HG02678 (cell line): ENCODE data around the gene NUB1.

Experiments
- ATAC-seq: cut with Tn5 transposase; IDR thresholded peaks from one replicate; pipeline ENCODE4 v1.9.1; 2021; ENCODE audit warnings: mild to moderate bottlenecking, moderate library complexity; ENCODE audit not compliant: unreplicated experiment

The NUB1 gene

GRCh38 chr7:151345576-151346469 lies 4.2 kb downstream of the NUB1 start:
- no peak for ATAC-seq

GRCh38 chr7:151346470-151346769 lies 4.8 kb downstream of the NUB1 start:
- ATAC-seq: no peak

- no peak for ATAC-seq
These were observed 5.6 kb downstream of the NUB1 start for GRCh38 chr7:151347200-151347599.

DNA sequence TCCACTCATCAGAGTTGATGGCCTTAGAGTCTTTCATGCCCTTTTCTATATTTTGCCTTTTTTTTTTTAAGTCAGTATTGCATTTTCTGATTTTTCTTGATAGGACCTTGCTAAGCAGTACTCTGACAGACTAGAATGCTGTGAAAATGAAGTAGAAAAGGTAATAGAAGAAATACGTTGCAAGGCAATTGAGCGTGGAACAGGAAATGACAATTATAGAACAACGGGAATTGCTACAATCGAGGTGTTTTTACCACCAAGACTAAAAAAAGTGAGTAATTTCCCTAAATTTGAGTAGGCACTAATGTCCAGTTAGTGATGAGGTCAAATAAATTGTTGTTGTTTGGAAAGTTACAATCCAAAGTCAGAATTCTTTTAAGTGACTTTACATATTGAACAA lies 7.4 kb downstream of the NUB1 start:
- ATAC-seq: no peak

DNA sequence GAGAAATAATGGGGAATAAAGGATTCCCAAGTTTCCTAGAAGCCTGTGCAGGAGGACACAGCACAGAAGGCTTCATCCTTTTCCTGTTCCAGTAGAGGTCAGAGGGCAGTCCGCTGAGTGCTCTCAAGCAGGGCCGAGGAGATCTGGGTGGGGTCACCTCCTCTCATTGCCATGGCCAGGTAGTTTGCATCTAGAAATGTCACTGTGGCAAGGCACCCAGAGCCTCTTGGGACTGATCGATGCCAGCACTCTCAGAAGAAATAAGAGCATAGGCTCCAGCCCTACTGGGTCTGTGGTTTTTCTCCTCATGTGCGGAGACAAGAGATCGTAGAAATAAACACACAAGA lies 7.9 kb downstream of the NUB1 start:
- ATAC-seq: peak; percentile 52

- no peak for ATAC-seq
These were observed 9.4 kb downstream of the NUB1 start for GRCh38 chr7:151351027-151351426.

- peak; percentile 28 for ATAC-seq
These were observed 10.4 kb downstream of the NUB1 start for GRCh38 chr7:151351967-151352366.

GRCh38 chr7:151352512-151352911 lies 10.9 kb downstream of the NUB1 start:
- no peak for ATAC-seq

GRCh38 chr7:151361193-151361959 lies 19.8 kb downstream of the NUB1 start:
- no peak for ATAC-seq

GRCh38 chr7:151363182-151363581 lies 21.6 kb downstream of the NUB1 start:
- ATAC-seq: no peak

- ATAC-seq: no peak
These were observed 24.7 kb downstream of the NUB1 start for GRCh38 chr7:151366166-151366879.

DNA sequence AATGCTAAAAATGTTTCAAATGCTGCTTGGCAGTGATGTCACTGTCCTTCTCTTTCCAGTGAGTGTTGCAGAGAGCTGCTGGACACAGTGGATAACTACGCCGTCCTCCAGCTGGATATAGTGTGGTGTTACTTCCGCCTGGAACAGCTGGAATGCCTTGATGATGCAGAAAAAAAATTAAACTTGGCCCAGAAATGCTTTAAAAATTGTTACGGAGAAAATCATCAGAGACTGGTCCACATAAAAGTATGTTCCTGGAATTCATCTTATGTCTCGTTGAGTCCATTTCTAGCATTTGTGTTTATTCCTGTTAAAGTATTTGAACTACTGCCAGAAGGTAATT lies 25.2 kb downstream of the NUB1 start:
- no peak for ATAC-seq

GRCh38 chr7:151367284-151367683 lies 25.7 kb downstream of the NUB1 start:
- no peak for ATAC-seq

DNA sequence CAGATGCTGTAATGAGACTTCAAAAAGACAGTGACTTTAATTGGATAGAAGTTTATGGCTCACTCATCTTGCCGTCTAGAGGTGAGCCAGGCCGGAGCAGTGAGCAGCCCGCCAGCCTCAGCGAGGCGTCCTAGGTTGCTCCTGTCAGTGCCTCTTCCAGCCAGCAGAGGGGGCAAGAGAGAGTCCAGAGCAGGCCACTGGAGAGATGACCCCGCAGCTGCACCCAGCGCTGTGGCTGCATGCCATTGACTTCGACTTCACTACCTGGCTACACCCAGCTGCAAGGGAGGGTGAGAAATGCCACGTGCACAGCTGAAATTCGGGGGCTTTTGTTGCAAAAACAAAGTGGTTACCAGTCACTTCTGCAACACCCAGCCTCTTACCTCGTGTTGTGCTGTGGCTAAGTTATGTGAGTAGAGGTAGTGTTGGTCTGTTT lies 26.5 kb downstream of the NUB1 start:
- peak; percentile 95 for ATAC-seq

DNA sequence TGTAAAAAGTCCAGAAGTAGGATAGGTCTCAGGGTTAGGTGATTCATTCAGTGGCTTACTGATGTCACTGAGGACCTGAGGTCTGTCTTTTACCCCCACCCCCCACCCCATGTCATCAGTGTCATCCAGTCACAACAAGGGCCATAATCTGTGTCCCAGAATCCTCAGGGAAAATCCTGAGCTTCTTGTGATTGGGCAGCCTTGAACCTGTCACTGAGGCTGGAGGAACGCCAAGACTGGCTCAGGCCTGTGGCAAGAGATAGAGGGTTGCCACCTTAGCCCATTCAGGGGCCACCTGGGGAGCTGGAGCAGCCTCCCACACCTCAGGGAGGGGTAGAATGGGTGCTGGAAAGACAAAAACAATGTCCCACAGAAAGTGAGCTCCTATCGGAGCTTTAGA lies 29.7 kb downstream of the NUB1 start:
- no peak for ATAC-seq

GRCh38 chr7:151372612-151373265 lies 31.1 kb downstream of the NUB1 start:
- no peak for ATAC-seq

GRCh38 chr7:151373599-151373998 lies 32.0 kb downstream of the NUB1 start:
- ATAC-seq: no peak

DNA sequence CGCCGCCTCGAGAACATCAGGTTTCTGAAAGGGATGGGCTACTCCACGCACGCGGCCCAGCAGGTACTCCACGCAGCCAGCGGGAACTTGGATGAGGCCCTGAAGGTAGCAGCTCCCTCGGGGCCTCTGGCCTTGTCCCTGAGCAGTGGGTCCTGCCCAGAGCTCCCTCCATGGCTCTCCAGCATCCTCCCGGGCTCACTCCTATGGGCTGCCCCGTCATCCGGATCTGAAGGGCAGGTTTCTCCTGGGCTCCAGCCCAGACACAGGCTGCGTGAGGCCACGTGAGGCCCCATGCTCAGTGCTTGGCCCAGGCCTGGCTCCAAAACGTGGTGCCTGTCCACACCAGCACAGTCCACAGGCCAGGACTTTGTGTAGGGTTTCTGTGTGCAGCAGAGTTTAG lies 32.5 kb downstream of the NUB1 start:
- no peak for ATAC-seq

DNA sequence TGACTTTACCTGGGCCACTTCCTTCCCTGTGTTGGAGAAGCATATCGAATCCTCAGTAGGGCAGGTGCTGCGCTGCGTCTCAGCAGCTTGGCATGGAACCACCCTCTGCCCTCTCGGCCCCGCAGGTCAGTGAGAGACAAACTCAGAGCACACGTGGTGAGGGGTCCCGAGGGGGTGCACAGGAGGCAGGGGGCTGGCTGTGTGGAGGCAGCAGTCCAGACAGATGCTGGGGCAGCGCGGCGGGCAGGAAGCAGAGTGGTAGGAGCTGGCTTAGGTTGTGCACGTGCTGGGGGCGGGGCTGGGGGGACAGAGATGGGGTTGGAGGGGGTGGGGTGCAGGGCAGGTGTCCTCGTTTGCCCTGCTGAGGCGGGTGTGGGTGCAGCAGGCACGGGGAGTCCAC lies 33.1 kb downstream of the NUB1 start:
- ATAC-seq: no peak

- ATAC-seq: no peak
These were observed 34.1 kb downstream of the NUB1 start for GRCh38 chr7:151375530-151376217.
